Endothelial cell of umbilical vein (primary cell): ENCODE results near the gene RUSF1. TPM values are rescaled to one million over a fixed set of nuclear protein-coding genes. Genes with fewer than 3 reads are reported as not detected.

ENCODE experiments used
- BruUV-seq: library from RNA; stranded (reverse); fragments of 400-500 nt; replicated peaks from 2 replicates; lab custom pipeline; 2021; lab: Mats Ljungman, UMichigan
- CTCF ChIA-PET: fragments of 300-600, 350-600 bp; sonication (Branson Sonifier 250); formaldehyde crosslinking; loops from one replicate; lab custom pipeline; 2021; ENCODE audit warnings: antibody characterized with exemption, inconsistent platforms; lab: Charles Lee
- POLR2A ChIA-PET: fragments of 300-600, 350-600 bp; sonication (Branson Sonifier 250); formaldehyde crosslinking; loops from one replicate; lab custom pipeline; 2021; ENCODE audit warnings: antibody characterized with exemption, inconsistent platforms; lab: Charles Lee
- DNase-seq: peaks from one replicate; pipeline ENCODE4 v3.0.0-alpha.2; 2011; ENCODE audit warnings: low read depth, low spot score
- FAIRE-seq: peaks from 2 replicates; lab custom pipeline; 2011; peaks lifted over from hg19 to GRCh38; lab: Jason Lieb, UNC
- H2AFZ ChIP-seq: 2 replicates; pipeline ENCODE4 v1.6.0; 2012; ENCODE audit warnings: low read depth, low read length, control low read depth, inconsistent platforms
- H3K27ac ChIP-seq: 2 replicates; pipeline ENCODE4 v1.5.1; 2011; ENCODE audit warnings: low read depth, mild to moderate bottlenecking, control low read depth, low read length, moderate library complexity; ENCODE audit not compliant: insufficient read depth
- H3K27me3 ChIP-seq, 2 experiments: 2 replicates each; pipeline versions ENCODE4 v1.6.0 to v1.6.1; 2011; ENCODE audit warnings: low read length in 2 of 2, mixed read lengths in 1 of 2; ENCODE audit not compliant: control insufficient read depth in 2 of 2, insufficient read depth in 2 of 2
- H3K36me3 ChIP-seq, 2 experiments: 2 replicates in 1 of 2; 3 replicates in 1 of 2; pipeline ENCODE4 v1.5.1; 2011; ENCODE audit warnings: low read length in 2 of 2, mild to moderate bottlenecking in 1 of 2, moderate library complexity in 1 of 2; ENCODE audit not compliant: control insufficient read depth in 2 of 2, insufficient read depth in 2 of 2; ENCODE audit errors: extremely low read depth in 1 of 2
- H3K4me1 ChIP-seq: 3 replicates; pipeline ENCODE4 v1.5.1; 2011; ENCODE audit warnings: mild to moderate bottlenecking, low read length; ENCODE audit not compliant: control insufficient read depth, insufficient read depth; ENCODE audit errors: extremely low read depth
- H3K4me2 ChIP-seq: 2 replicates; pipeline ENCODE4 v1.6.1; 2011; ENCODE audit warnings: low read length, control low read depth, mixed read lengths; ENCODE audit not compliant: insufficient read depth
- H3K4me3 ChIP-seq, 3 experiments: fragments of 200-600 bp in 1 of 3; sonication (generic), shearing (Covaris generic) in 1 of 3; replicated peaks in 1 of 3; 2 replicates each; pipeline ENCODE4 v1.5.1; 2011 to 2016; ENCODE audit warnings: control low read depth in 3 of 3, low read length in 3 of 3, mild to moderate bottlenecking in 2 of 3, inconsistent platforms in 1 of 3, low read depth in 1 of 3, moderate library complexity in 1 of 3; ENCODE audit not compliant: insufficient read depth in 1 of 3
- H3K79me2 ChIP-seq: 2 replicates; pipeline ENCODE4 v1.6.0; 2012; ENCODE audit warnings: low read length, inconsistent platforms; ENCODE audit not compliant: control insufficient read depth, insufficient read depth
- H3K9ac ChIP-seq: replicated peaks from 2 replicates; pipeline ENCODE3; 2011; ENCODE audit warnings: low read length, control low read depth; ENCODE audit not compliant: insufficient read depth; ENCODE audit errors: extremely low read depth
- H3K9me1 ChIP-seq: replicated peaks from 3 replicates; pipeline ENCODE4 v1.6.0; 2011; ENCODE audit warnings: mild to moderate bottlenecking, low read length; ENCODE audit not compliant: control insufficient read depth, insufficient read depth; ENCODE audit errors: extremely low read depth
- H3K9me3 ChIP-seq: replicated peaks from 2 replicates; pipeline ENCODE4 v1.5.1; 2012; ENCODE audit warnings: low read length, inconsistent platforms; ENCODE audit not compliant: control insufficient read depth, insufficient read depth
- H4K20me1 ChIP-seq: replicated peaks from 2 replicates; pipeline ENCODE3; 2011; ENCODE audit warnings: mild to moderate bottlenecking, low read length; ENCODE audit not compliant: control insufficient read depth, insufficient read depth; ENCODE audit errors: extremely low read depth
- FOS ChIP-seq: IDR thresholded peaks from 2 replicates; pipeline ENCODE4 v1.6.1; 2011; ENCODE audit warnings: mild to moderate bottlenecking, low read length, moderate library complexity, borderline replicate concordance; ENCODE audit not compliant: insufficient read depth
- GATA2 ChIP-seq: IDR thresholded peaks from 2 replicates; pipeline ENCODE4 v1.7.0; 2011; ENCODE audit warnings: low read depth, mild to moderate bottlenecking, moderate library complexity, mixed read lengths, low read length; ENCODE audit not compliant: insufficient read length, insufficient read depth
- POLR2A ChIP-seq: IDR thresholded peaks from 2 replicates; pipeline ENCODE4 v1.6.1; 2012; ENCODE audit warnings: low read depth, mild to moderate bottlenecking, control low read depth, low read length
- POLR2AphosphoS5 ChIP-seq: IDR thresholded peaks from 2 replicates; pipeline ENCODE4 v1.6.1; 2012; ENCODE audit warnings: low read depth, mild to moderate bottlenecking, control low read depth, low read length, moderate library complexity; ENCODE audit not compliant: insufficient read depth
- dilution Hi-C: fragments of 300-500 bp; cut with MboI; formaldehyde crosslinking; loops from one replicate; pipeline ENCODE4 v1.15.0; 2019; ENCODE audit warnings: low sequenced_read_pairs; ENCODE audit not compliant: extremely low pct_ligation_motif_present
- intact Hi-C: fragments of 100-400 bp; cut with micrococcal nuclease; formaldehyde crosslinking; loops from one replicate; pipeline ENCODE4 v1.10.0; 2022
- polyA plus RNA-seq, 4 experiments: library from polyadenylated mRNA; depleted of rRNA in 3 of 4; stranded (reverse) in 3 of 4; unstranded in 1 of 4; fragments of >200 nt; gene quantifications; 2 replicates each; pipeline versions ENCODE4 v1.2.1 to v1.2.3, GENCODE V29; 2011 to 2012; ENCODE audit warnings: missing spikeins in 1 of 4
- total RNA-seq: library from RNA; stranded (reverse); gene quantifications from 2 replicates; pipeline ENCODE4 v1.2.3, GENCODE V29; 2021
- TF ChIP-seq, protein P1 (sequence below): IDR thresholded peaks from 2 replicates; pipeline ENCODE4 v1.6.1; 2011; ENCODE audit not compliant: insufficient read depth, insufficient read length
- TF ChIP-seq, protein P2 (sequence below), 2 donors: IDR thresholded peaks; 1 replicate in 1 of 2; 2 replicates in 1 of 2; pipeline ENCODE4 v1.5.1; 2011; ENCODE audit warnings: low read length in 2 of 2, mild to moderate bottlenecking in 2 of 2, moderate library complexity in 2 of 2, control low read depth in 1 of 2, inconsistent platforms in 1 of 2, low read depth in 1 of 2; ENCODE audit not compliant: insufficient read depth in 1 of 2; ENCODE audit errors: extremely low read depth in 1 of 2

The RUSF1 gene
- total and polyA plus RNA-seq, 2 donors (not counting 3 experiments of a cell fraction or from before 2014, with no cell fraction given), result 36.4 to 40.3 TPM

DNA sequence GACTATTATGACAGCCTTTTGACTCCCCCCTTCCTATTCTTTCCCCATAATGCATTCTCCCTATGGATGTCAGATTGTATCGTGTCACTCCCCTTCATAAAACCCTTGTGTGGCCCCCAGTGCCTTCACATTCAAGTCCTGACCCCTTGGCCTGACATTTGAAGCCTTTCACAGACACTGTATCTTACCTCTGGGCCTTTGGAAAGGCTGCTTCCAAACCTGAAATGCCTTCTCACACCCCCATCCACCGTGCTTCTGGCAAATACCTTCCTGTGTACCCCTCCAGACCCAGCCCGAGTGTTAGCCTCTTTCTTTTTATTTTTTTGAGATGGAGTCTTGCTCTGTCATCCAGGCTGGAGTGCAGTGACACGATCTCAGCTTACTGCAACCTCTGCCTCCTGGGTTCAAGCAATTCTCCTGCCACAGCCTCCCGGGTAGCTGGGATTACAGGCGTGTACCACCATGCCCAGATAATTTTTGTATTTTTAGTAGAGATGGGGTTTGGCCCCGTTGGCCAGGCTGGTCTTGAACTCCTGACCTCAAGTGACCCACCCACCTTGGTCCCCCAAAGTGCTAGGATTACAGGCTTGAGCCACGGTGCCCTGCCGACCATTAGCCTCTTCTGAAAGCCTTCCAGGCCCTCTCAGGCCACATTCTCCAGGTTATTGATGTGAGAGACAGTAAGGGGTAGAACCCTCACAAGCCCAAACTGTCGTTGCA, 46.8 kb downstream of the RUSF1 start:
- ChIA-PET POLR2A (no interaction called here), CTCF (interaction anchor here (0.8 to 4.3 kb wide), 22 partner anchors 8 to 507 kb away, joined by 3 to 53 read pairs (median 5); partner anchors contain the start of genes COX6A2, FUS, RUSF1 and TGFB1I1)
- FAIRE-seq (no peak), DNase-seq (no peak)
- H3K9me3 ChIP-seq, result no peaks in the 10 kb centered on the region
- H3K4me1 ChIP-seq, result peaks cover 20% of the 10 kb centered on the region
- H3K9ac ChIP-seq, result no peak overlapping the region
- H3K27ac ChIP-seq, result no peak overlapping the region
- H3K79me2 ChIP-seq, result peaks cover 30% of the 10 kb centered on the region
- dilution Hi-C loops (no loop called here), intact Hi-C loops (no loop called here)
- no peak overlapping the region for H2AFZ ChIP-seq
- H3K4me2 ChIP-seq, result peak overlapping the region; percentile 92
- H3K36me3 ChIP-seq, result peaks cover 6 to 23% of the 10 kb centered on the region in 2 experiments
- no peak overlapping the region for H3K4me3 ChIP-seq
- H4K20me1 ChIP-seq, result no peaks in the 10 kb centered on the region
- H3K27me3 ChIP-seq, result no peaks in the 10 kb centered on the region
- BruUV-seq, result no TSS peak
- H3K9me1 ChIP-seq, result no peaks in the 10 kb centered on the region
- no peak for TF ChIP-seq POLR2AphosphoS5
- TF ChIP-seq GATA2, result no peak
- TF ChIP-seq FOS, result no peak
- TF ChIP-seq, protein P1, sequence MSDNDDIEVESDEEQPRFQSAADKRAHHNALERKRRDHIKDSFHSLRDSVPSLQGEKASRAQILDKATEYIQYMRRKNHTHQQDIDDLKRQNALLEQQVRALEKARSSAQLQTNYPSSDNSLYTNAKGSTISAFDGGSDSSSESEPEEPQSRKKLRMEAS, result no peak

DNA sequence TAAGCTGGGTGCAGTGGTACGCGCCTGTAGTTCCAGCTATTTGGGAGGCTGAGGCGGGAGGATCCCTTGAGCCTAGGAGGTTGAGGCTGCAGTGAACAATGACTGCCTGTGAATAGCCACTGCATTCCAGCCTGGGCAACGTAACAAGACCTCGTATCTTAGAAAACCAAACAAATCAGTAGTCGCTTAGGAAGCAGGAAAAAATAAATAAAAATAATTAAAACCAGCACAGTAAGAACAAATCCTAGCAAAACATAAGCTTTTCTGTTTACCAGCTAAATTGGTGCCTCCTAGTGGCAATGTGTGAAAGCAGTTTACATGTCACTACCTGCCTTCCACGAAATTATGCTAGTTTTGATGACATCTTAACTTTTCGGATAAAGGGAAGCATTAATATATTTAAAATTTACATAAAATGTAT, 47.6 kb downstream of the RUSF1 start:
- ChIA-PET CTCF (interaction anchor here (0.8 to 4.3 kb wide), 22 partner anchors 9 to 507 kb away, joined by 3 to 53 read pairs (median 5); partner anchors contain the start of genes COX6A2, FUS, RUSF1 and TGFB1I1), POLR2A (interaction anchor here (1.0 to 1.7 kb wide), 3 partner anchors 252 to 413 kb away, joined by 4 to 10 read pairs (median 6); partner anchors contain the start of genes FUS and ZNF267)
- Histone ChIP-seq H3K9me3 (no peaks in the 10 kb centered on the region), H3K4me3 (peak overlapping the region; percentile 41 to 81 (median 45)), H3K4me1 (peaks cover 23% of the 10 kb centered on the region), H3K79me2 (peaks cover 34% of the 10 kb centered on the region), H3K27ac (peak overlapping the region; percentile 74), H2AFZ (no peak overlapping the region), H4K20me1 (no peaks in the 10 kb centered on the region), H3K9me1 (no peaks in the 10 kb centered on the region), H3K9ac (peak overlapping the region; percentile 78), H3K4me2 (peak overlapping the region; percentile 92), H3K27me3 (no peaks in the 10 kb centered on the region), H3K36me3 (peaks cover 6 to 17% of the 10 kb centered on the region in 2 experiments)
- peak; percentile 52 for DNase-seq
- peak; percentile 95 for FAIRE-seq
- no peak for TF ChIP-seq GATA2
- TF ChIP-seq, protein P1, result no peak
- TF ChIP-seq, protein P2, sequence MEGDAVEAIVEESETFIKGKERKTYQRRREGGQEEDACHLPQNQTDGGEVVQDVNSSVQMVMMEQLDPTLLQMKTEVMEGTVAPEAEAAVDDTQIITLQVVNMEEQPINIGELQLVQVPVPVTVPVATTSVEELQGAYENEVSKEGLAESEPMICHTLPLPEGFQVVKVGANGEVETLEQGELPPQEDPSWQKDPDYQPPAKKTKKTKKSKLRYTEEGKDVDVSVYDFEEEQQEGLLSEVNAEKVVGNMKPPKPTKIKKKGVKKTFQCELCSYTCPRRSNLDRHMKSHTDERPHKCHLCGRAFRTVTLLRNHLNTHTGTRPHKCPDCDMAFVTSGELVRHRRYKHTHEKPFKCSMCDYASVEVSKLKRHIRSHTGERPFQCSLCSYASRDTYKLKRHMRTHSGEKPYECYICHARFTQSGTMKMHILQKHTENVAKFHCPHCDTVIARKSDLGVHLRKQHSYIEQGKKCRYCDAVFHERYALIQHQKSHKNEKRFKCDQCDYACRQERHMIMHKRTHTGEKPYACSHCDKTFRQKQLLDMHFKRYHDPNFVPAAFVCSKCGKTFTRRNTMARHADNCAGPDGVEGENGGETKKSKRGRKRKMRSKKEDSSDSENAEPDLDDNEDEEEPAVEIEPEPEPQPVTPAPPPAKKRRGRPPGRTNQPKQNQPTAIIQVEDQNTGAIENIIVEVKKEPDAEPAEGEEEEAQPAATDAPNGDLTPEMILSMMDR (IDR thresholded peaks at IDR 0.05; ENCODE audit: extremely low read depth in 1 of 2, insufficient read depth in 1 of 2, low read depth in 1 of 2, low read length in 2 of 2), result peak; percentile 54 to 60
- no peak for TF ChIP-seq POLR2A
- dilution Hi-C loops, result no loop called here
- BruUV-seq, result no TSS peak
- intact Hi-C loops, result no loop called here
